Smooth muscle cell (in vitro differentiated cells): ENCODE data around the gene BAHD1. TPM values are rescaled to one million over a fixed set of nuclear protein-coding genes. Genes with fewer than 3 reads are reported as not detected.

ENCODE experiments used
- DNase-seq: peaks from one replicate; lab custom pipeline; 2025; ENCODE audit not compliant: unreplicated experiment; lab: John Stamatoyannopoulos, UW
- H2AFZ ChIP-seq: fragments of 200-600 bp; sonication (generic); 2 replicates; pipeline ENCODE4 v1.6.0; 2016; ENCODE audit warnings: antibody characterized with exemption, low read depth, mild to moderate bottlenecking
- H3F3A ChIP-seq: fragments of 200-600 bp; sonication (generic); 2 replicates; pipeline ENCODE4 v1.6.0; 2017; ENCODE audit warnings: antibody characterized with exemption, low read depth
- H3K27ac ChIP-seq: fragments of 200-600 bp; sonication (generic); 2 replicates; pipeline ENCODE4 v1.5.1; 2016; ENCODE audit warnings: low read depth, mild to moderate bottlenecking
- H3K27me3 ChIP-seq: fragments of 200-600 bp; sonication (generic); 2 replicates; pipeline ENCODE4 v1.6.1; 2016; ENCODE audit warnings: low read depth, mild to moderate bottlenecking
- H3K36me3 ChIP-seq: fragments of 200-600 bp; sonication (generic); 2 replicates; pipeline ENCODE4 v1.5.1; 2016; ENCODE audit warnings: low read depth
- H3K4me1 ChIP-seq: fragments of 200-600 bp; sonication (generic); 2 replicates; pipeline ENCODE4 v1.5.1; 2016; ENCODE audit warnings: low read depth
- H3K4me2 ChIP-seq: fragments of 200-600 bp; sonication (generic); 2 replicates; pipeline ENCODE4 v1.6.0; 2016; ENCODE audit warnings: mild to moderate bottlenecking
- H3K4me3 ChIP-seq: fragments of 200-600 bp; sonication (generic); 2 replicates; pipeline ENCODE4 v1.5.1; 2016; ENCODE audit warnings: mild to moderate bottlenecking
- H3K79me2 ChIP-seq: fragments of 200-600 bp; sonication (generic); 2 replicates; pipeline ENCODE4 v1.6.0; 2016; ENCODE audit warnings: low read depth, mild to moderate bottlenecking
- H3K9ac ChIP-seq: fragments of 200-600 bp; sonication (generic); 2 replicates; pipeline ENCODE4 v1.6.0; 2016; ENCODE audit warnings: low read depth
- H3K9me3 ChIP-seq: fragments of 200-600 bp; sonication (generic); replicated peaks from 2 replicates; pipeline ENCODE4 v1.5.1; 2016; ENCODE audit warnings: low read depth
- H4K20me1 ChIP-seq: fragments of 200-600 bp; sonication (generic); 2 replicates; pipeline ENCODE4 v1.6.0; 2016; ENCODE audit warnings: low read depth
- WGBS: methylation state at CpG from one replicate; pipeline ENCODE4 v1.1.7; 2016; ENCODE audit warnings: low lambda C conversion rate; 5-methylcytosine and 5-hydroxymethylcytosine counted together
- polyA plus RNA-seq: library from polyadenylated mRNA; unstranded; fragments of >200 nt; fragmentation: Nextera tagmentation; extraction: Ambion mirVana; gene quantifications from 2 replicates; pipeline ENCODE4 v1.2.1, GENCODE V29; 2016
- total RNA-seq: library from RNA; depleted of rRNA; stranded (reverse); fragments of >200 nt; gene quantifications from 2 replicates; pipeline ENCODE4 v1.2.3, GENCODE V29; 2014
- TF ChIP-seq, protein P1 (sequence below): fragments of 200-600 bp; sonication (generic); IDR thresholded peaks from 2 replicates; pipeline ENCODE4 v1.5.1; 2017; ENCODE audit warnings: borderline replicate concordance, mild to moderate bottlenecking, antibody characterized with exemption; ENCODE audit not compliant: insufficient read depth, poor library complexity, severe bottlenecking

BAHD1 gene
- total and polyA plus RNA-seq, 2 experiments from 2014 or later, result 8.4 to 11.1 TPM

DNA sequence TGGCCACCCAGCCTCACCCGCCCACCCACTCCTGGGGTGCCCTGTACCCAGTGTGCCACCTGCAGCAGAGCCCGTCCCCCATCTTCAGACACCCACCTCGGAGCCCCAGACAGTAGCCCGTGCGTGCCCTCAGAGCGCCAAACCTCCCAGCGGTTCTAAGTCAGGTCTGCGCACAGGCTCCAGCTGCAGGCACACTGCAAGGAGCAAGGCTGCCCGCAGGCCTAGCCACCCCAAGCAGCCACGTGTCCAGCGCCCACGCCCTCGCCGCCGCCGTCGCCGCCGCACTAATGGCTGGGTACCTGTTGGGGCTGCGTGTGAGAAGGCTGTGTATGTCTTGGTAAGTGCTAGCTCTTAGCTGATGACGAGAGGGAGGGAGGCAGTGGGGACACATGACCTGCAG, 21.2 kb downstream of the BAHD1 start:
- Histone ChIP-seq H3F3A (no peaks in the 10 kb centered on the region), H3K79me2 (peaks cover 13% of the 10 kb centered on the region), H3K4me3 (no peak overlapping the region), H3K4me2 (no peak overlapping the region), H3K36me3 (no peaks in the 10 kb centered on the region), H2AFZ (no peak overlapping the region), H3K27me3 (no peaks in the 10 kb centered on the region), H3K9ac (no peak overlapping the region), H3K9me3 (no peaks in the 10 kb centered on the region), H4K20me1 (peaks cover 78% of the 10 kb centered on the region), H3K27ac (no peak overlapping the region), H3K4me1 (no peaks in the 10 kb centered on the region)
- TF ChIP-seq, protein P1, sequence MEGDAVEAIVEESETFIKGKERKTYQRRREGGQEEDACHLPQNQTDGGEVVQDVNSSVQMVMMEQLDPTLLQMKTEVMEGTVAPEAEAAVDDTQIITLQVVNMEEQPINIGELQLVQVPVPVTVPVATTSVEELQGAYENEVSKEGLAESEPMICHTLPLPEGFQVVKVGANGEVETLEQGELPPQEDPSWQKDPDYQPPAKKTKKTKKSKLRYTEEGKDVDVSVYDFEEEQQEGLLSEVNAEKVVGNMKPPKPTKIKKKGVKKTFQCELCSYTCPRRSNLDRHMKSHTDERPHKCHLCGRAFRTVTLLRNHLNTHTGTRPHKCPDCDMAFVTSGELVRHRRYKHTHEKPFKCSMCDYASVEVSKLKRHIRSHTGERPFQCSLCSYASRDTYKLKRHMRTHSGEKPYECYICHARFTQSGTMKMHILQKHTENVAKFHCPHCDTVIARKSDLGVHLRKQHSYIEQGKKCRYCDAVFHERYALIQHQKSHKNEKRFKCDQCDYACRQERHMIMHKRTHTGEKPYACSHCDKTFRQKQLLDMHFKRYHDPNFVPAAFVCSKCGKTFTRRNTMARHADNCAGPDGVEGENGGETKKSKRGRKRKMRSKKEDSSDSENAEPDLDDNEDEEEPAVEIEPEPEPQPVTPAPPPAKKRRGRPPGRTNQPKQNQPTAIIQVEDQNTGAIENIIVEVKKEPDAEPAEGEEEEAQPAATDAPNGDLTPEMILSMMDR, result no peak
- DNase-seq, result no peak
- WGBS, result 96% methylated on average over 17 of the region's 21 CpGs

GRCh38 chr15:40463279-40463678, 22.5 kb downstream of the BAHD1 start:
- H2AFZ ChIP-seq, result no peak overlapping the region
- 97% methylated on average over 2 of the region's 2 CpGs for whole genome bisulfite sequencing
- H4K20me1 ChIP-seq, result peaks cover 64% of the 10 kb centered on the region
- H3F3A ChIP-seq, result no peaks in the 10 kb centered on the region
- H3K4me2 ChIP-seq, result no peak overlapping the region
- DNase-seq, result no peak
- no peak overlapping the region for H3K4me3 ChIP-seq
- peaks cover under 1% of the 10 kb centered on the region for H3K79me2 ChIP-seq
- H3K9ac ChIP-seq, result no peak overlapping the region
- no peaks in the 10 kb centered on the region for H3K36me3 ChIP-seq
- no peaks in the 10 kb centered on the region for H3K27me3 ChIP-seq
- TF ChIP-seq, protein P1, result no peak
- no peaks in the 10 kb centered on the region for H3K9me3 ChIP-seq
- no peak overlapping the region for H3K27ac ChIP-seq
- no peaks in the 10 kb centered on the region for H3K4me1 ChIP-seq

DNA sequence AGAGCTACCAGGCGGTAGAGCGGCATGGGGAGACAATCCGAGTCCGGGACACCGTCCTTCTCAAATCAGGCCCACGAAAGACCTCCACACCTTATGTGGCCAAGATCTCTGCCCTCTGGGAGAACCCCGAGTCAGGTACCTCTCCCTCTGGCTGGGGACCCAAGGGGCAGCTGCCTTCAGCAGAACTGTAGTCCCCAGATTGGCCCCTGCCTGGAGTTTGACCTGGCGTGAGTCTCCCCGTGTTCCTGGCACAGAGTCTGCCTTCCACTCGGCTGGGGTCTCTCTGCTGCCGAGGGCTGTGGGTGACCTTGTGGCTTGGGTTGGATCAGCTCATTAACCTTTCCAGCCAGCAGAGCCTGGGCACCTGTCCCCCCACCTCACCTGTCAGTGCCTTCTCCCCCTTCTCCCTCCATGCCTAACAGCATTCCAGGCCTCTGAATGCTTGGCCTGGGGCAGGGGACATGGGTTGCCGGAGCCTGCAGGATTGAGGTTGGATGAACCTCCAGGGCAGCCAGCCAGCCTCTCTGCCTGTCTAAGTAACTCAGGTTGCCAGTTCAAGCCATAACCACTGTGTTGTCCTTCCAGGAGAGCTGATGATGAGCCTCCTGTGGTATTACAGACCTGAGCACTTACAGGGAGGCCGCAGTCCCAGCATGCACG, 23.3 kb downstream of the BAHD1 start:
- H3K27ac ChIP-seq, result no peak overlapping the region

More for the DNA sequence above, 23.3 kb downstream of the BAHD1 start:
- Histone ChIP-seq H3F3A (peaks cover 5% of the 10 kb centered on the region), H3K27me3 (no peaks in the 10 kb centered on the region), H3K4me1 (no peaks in the 10 kb centered on the region), H3K9ac (no peak overlapping the region), H3K4me3 (no peak overlapping the region), H3K4me2 (no peak overlapping the region), H3K9me3 (no peaks in the 10 kb centered on the region), H2AFZ (no peak overlapping the region), H3K36me3 (no peaks in the 10 kb centered on the region), H4K20me1 (peaks cover 57% of the 10 kb centered on the region), H3K79me2 (no peaks in the 10 kb centered on the region)
- 92% methylated on average over 14 of the region's 14 CpGs for WGBS
- DNase-seq, result no peak
- TF ChIP-seq, protein P1, result no peak
